ENCODE results near the gene UQCRQ. TPM values are rescaled to one million over a fixed set of nuclear protein-coding genes. Genes with fewer than 3 reads are reported as not detected.

Gene UQCRQ
- total and polyA plus RNA-seq, 4 donors, result 62.5 to 2,326 (median 326) TPM

GRCh38 chr5:132821791-132822190 is 44.7 kb upstream of the UQCRQ start (continued):
- TF ChIP-seq, protein P1, sequence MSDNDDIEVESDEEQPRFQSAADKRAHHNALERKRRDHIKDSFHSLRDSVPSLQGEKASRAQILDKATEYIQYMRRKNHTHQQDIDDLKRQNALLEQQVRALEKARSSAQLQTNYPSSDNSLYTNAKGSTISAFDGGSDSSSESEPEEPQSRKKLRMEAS (IDR thresholded peaks at IDR 0.05), result no peak
- no peak for TF ChIP-seq TAF1 (conservative IDR thresholded peaks at IDR 0.05)
- TF ChIP-seq EGR1 (IDR thresholded peaks at IDR 0.05; ENCODE audit: low read depth in 2 of 2), result no peak
- no peak for TF ChIP-seq ZBTB33 (IDR thresholded peaks at IDR 0.05)
- TF ChIP-seq HNF4G (IDR thresholded peaks at IDR 0.05), result no peak

DNA sequence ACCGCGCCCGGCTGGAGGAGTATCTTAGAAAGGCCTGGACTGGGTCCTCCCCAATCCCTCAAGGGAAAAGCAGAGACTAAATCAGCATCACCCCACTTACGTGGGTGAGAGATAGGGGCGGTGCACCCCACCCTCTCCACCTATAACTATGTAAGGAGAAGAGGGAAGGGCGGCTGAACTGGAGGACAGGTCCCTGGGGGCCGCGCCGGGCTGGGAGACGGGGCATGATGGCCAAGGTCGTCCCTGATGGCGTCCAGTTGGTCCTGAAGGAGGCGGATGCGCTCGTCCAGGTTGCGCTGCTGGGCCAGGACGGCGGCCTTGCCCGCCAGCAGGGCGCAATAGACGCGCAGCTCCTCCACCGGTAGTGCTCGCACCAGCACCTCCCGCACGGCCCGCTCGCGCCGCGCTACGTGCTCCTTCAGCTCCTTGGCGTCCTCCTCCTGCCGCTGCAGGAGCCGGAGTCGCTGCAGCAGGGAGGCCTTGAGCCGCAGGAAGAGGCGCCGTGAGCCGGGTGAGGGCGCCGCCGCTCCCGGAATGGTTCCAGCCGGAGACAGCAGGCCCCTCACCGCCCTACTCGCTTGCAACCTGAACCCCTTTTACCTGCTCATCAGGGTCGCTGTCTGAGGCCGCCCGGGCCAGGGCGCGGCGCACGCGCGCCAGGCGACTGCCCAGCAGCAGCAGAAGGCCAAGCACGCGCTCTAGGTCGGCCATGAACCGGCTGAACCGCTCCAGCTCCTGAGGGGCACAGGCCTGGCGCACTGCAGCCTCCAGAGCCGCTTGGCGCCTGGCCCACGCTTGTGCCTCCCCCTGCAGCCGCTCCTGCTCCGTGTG is 43.6 kb upstream of the UQCRQ start:
- Histone ChIP-seq H3K9me3 (ENCODE audit: control insufficient read depth in 4 of 4, low read length in 3 of 4) (no peaks in the 10 kb centered on the region), H3K27ac (ENCODE audit: low read depth in 1 of 2, low read length in 2 of 2) (no peak overlapping the region), H3K4me1 (ENCODE audit: control insufficient read depth in 4 of 4, insufficient read depth in 4 of 4, low read length in 3 of 4) (peaks cover 4 to 25% (median 15%) of the 10 kb centered on the region in 4 donors), H3K4me3 (ENCODE audit: low read depth in 1 of 3, low read length in 3 of 3) (no peak overlapping the region), H3K27me3 (ENCODE audit: control insufficient read depth in 4 of 4, insufficient read depth in 4 of 4, low read length in 3 of 4) (no peaks in the 10 kb centered on the region), H3K36me3 (ENCODE audit: control insufficient read depth in 4 of 4, insufficient read depth in 3 of 4, low read depth in 1 of 4, low read length in 3 of 4) (peaks cover 11 to 22% (median 17%) of the 10 kb centered on the region in 4 donors), H3K9ac (ENCODE audit: low read depth in 1 of 2, low read length in 2 of 2) (no peak overlapping the region)
- no peak for TF ChIP-seq GABPA (IDR thresholded peaks at IDR 0.05 in 1 of 2, conservative IDR thresholded peaks at IDR 0.05 in 1 of 2)
- no peak for TF ChIP-seq RAD21 (IDR thresholded peaks at IDR 0.05)
- no peak for TF ChIP-seq NR2F2 (IDR thresholded peaks at IDR 0.05)
- no peak for TF ChIP-seq HNF4G (IDR thresholded peaks at IDR 0.05)
- TF ChIP-seq FOXA1 (IDR thresholded peaks at IDR 0.05), result no peak
- no peak for TF ChIP-seq YY1 (IDR thresholded peaks at IDR 0.05)
- TF ChIP-seq ZBTB33 (IDR thresholded peaks at IDR 0.05), result no peak
- TF ChIP-seq, protein P2, sequence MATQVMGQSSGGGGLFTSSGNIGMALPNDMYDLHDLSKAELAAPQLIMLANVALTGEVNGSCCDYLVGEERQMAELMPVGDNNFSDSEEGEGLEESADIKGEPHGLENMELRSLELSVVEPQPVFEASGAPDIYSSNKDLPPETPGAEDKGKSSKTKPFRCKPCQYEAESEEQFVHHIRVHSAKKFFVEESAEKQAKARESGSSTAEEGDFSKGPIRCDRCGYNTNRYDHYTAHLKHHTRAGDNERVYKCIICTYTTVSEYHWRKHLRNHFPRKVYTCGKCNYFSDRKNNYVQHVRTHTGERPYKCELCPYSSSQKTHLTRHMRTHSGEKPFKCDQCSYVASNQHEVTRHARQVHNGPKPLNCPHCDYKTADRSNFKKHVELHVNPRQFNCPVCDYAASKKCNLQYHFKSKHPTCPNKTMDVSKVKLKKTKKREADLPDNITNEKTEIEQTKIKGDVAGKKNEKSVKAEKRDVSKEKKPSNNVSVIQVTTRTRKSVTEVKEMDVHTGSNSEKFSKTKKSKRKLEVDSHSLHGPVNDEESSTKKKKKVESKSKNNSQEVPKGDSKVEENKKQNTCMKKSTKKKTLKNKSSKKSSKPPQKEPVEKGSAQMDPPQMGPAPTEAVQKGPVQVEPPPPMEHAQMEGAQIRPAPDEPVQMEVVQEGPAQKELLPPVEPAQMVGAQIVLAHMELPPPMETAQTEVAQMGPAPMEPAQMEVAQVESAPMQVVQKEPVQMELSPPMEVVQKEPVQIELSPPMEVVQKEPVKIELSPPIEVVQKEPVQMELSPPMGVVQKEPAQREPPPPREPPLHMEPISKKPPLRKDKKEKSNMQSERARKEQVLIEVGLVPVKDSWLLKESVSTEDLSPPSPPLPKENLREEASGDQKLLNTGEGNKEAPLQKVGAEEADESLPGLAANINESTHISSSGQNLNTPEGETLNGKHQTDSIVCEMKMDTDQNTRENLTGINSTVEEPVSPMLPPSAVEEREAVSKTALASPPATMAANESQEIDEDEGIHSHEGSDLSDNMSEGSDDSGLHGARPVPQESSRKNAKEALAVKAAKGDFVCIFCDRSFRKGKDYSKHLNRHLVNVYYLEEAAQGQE (IDR thresholded peaks at IDR 0.05), result no peak
- TF ChIP-seq RXRA (IDR thresholded peaks at IDR 0.05), result no peak
- TF ChIP-seq SP1 (IDR thresholded peaks at IDR 0.05), result no peak
- no peak for TF ChIP-seq HNF4A (conservative IDR thresholded peaks at IDR 0.05)
- DNase-seq (ENCODE audit: low spot score), result no peak
- 80% methylated on average over 68 of the region's 68 CpGs for WGBS
